ENCODE results near the gene SHBG.
"Not testable (repeated sequence)": the region's sequence is repeated elsewhere in the genome, so short reads cannot be mapped to it uniquely, and the experiment has no call there.

The SHBG gene

GRCh38 chr17:7629939-7630571, at the start of gene SHBG:
TSS of gene SHBG (plus strand) at chr17:7630135. CDS start at chr17:7630173, 38 bp downstream.
- in situ Hi-C loops (cut with HindIII; ENCODE audit: low pct_ligation_motif_present, low pct_unique_long_range_greater_than_20kb, low sequenced_read_pairs), result no loop called here
- DNase-seq, result no peak

GRCh38 chr17:7580604-7581575, 49.0 kb upstream of the SHBG start:
- DNase-seq, result no peak
- in situ Hi-C loops (cut with HindIII; ENCODE audit: low pct_ligation_motif_present, low pct_unique_long_range_greater_than_20kb, low sequenced_read_pairs), result no loop called here

- no peak for DNase-seq
- in situ Hi-C loops (cut with HindIII; ENCODE audit: low pct_ligation_motif_present, low pct_unique_long_range_greater_than_20kb, low sequenced_read_pairs), result no loop called here
Measured at GRCh38 chr17:7582396-7583252, 47.3 kb upstream of the SHBG start.

GRCh38 chr17:7583253-7584109, 46.5 kb upstream of the SHBG start, which contains the start of gene MPDU1:
TSS of gene MPDU1 (plus strand) at chr17:7583852. CDS start at chr17:7583863, 11 bp downstream.
- peak; percentile 97 for DNase-seq
- in situ Hi-C loops (cut with HindIII; ENCODE audit: low pct_ligation_motif_present, low pct_unique_long_range_greater_than_20kb, low sequenced_read_pairs), result no loop called here

- in situ Hi-C loops (cut with HindIII; ENCODE audit: low pct_ligation_motif_present, low pct_unique_long_range_greater_than_20kb, low sequenced_read_pairs), result no loop called here
- no peak for DNase-seq
Measured at GRCh38 chr17:7586673-7587419, 43.1 kb upstream of the SHBG start.

- in situ Hi-C loops (cut with HindIII; ENCODE audit: low pct_ligation_motif_present, low pct_unique_long_range_greater_than_20kb, low sequenced_read_pairs), result no loop called here
- peak; percentile 71 for DNase-seq
Measured at GRCh38 chr17:7587420-7588151, 42.3 kb upstream of the SHBG start.

- in situ Hi-C loops (cut with HindIII; ENCODE audit: low pct_ligation_motif_present, low pct_unique_long_range_greater_than_20kb, low sequenced_read_pairs), result no loop called here
Measured at GRCh38 chr17:7588553-7589203, 41.3 kb upstream of the SHBG start.

GRCh38 chr17:7589204-7589868, 40.6 kb upstream of the SHBG start:
- peak; percentile 85 for DNase-seq
- in situ Hi-C loops (cut with HindIII; ENCODE audit: low pct_ligation_motif_present, low pct_unique_long_range_greater_than_20kb, low sequenced_read_pairs), result no loop called here

More at GRCh38 chr17:7588553-7589203, 41.3 kb upstream of the SHBG start:
- no peak for DNase-seq

- in situ Hi-C loops (cut with HindIII; ENCODE audit: low pct_ligation_motif_present, low pct_unique_long_range_greater_than_20kb, low sequenced_read_pairs), result no loop called here
- DNase-seq, result peak; percentile 76
Measured at GRCh38 chr17:7589891-7590691, 39.8 kb upstream of the SHBG start, which contains the start of gene SOX15. TSS of gene SOX15 (minus strand) at chr17:7590094. CDS start at chr17:7589676, 418 bp downstream.

- DNase-seq, result peak; percentile 68
- in situ Hi-C loops (cut with HindIII; ENCODE audit: low pct_ligation_motif_present, low pct_unique_long_range_greater_than_20kb, low sequenced_read_pairs), result no loop called here
Measured at GRCh38 chr17:7590743-7591142, 39.2 kb upstream of the SHBG start.

- in situ Hi-C loops (cut with HindIII; ENCODE audit: low pct_ligation_motif_present, low pct_unique_long_range_greater_than_20kb, low sequenced_read_pairs), result no loop called here
- DNase-seq, result no peak
Measured at GRCh38 chr17:7591596-7591995, 38.3 kb upstream of the SHBG start.

GRCh38 chr17:7592422-7593021, 37.4 kb upstream of the SHBG start:
- in situ Hi-C loops (cut with HindIII; ENCODE audit: low pct_ligation_motif_present, low pct_unique_long_range_greater_than_20kb, low sequenced_read_pairs), result no loop called here
- DNase-seq, result no peak

- no peak for DNase-seq
- in situ Hi-C loops (cut with HindIII; ENCODE audit: low pct_ligation_motif_present, low pct_unique_long_range_greater_than_20kb, low sequenced_read_pairs), result no loop called here
Measured at GRCh38 chr17:7593296-7593695, 36.6 kb upstream of the SHBG start.

GRCh38 chr17:7597561-7597960, 32.4 kb upstream of the SHBG start:
- DNase-seq; in situ Hi-C loops (cut with HindIII; ENCODE audit: low pct_ligation_motif_present, low pct_unique_long_range_greater_than_20kb, low sequenced_read_pairs): not testable (repeated sequence)

Data from ACHN (cell line).